ENCODE measurements around the gene AGO4. TPM values are rescaled to one million over a fixed set of nuclear protein-coding genes. Genes with fewer than 3 reads are reported as not detected.
A peak's percentile ranks its signal among the peaks of the same experiment; 100 is the strongest.
"Not testable (repeated sequence)": the region's sequence is repeated elsewhere in the genome, so short reads cannot be mapped to it uniquely, and the experiment has no call there.

AGO4 gene
- total RNA-seq, 2 donors from 2014 or later: 10.9 to 13.6 TPM

- Mint-ChIP-seq H3K4me3 (peak overlapping the region; percentile 96 to 98), H3K4me1 (ENCODE audit: low read depth) (peaks cover 55% of the 10 kb centered on the region), H3K9me3 (no peaks in the 10 kb centered on the region), H3K36me3 (ENCODE audit: insufficient read depth in 2 of 2) (peaks cover 0 to 5% of the 10 kb centered on the region in 2 donors), H3K27ac (peak overlapping the region; percentile 68), H3K27me3 (ENCODE audit: low read depth) (peaks cover 5% of the 10 kb centered on the region)
- ATAC-seq (replicated peaks in 1 of 2): peak; percentile 25 to 36
- peak; percentile 56 to 62 for DNase-seq
These were observed 75.9 kb downstream of the AGO4 start for GRCh38 chr1:35883635-35884101.

- Mint-ChIP-seq H3K36me3 (ENCODE audit: insufficient read depth in 2 of 2) (peaks cover 1 to 6% of the 10 kb centered on the region in 2 donors), H3K4me1 (ENCODE audit: low read depth) (peaks cover 55% of the 10 kb centered on the region), H3K27me3 (ENCODE audit: low read depth) (peaks cover under 1% of the 10 kb centered on the region), H3K27ac (no peak overlapping the region), H3K9me3 (no peaks in the 10 kb centered on the region), H3K4me3 (peak overlapping the region in 1 of 2 donors; percentile 25)
- DNase-seq: no peak
- ATAC-seq (replicated peaks in 1 of 2): no peak
These were observed 77.1 kb downstream of the AGO4 start for GRCh38 chr1:35884934-35885333.

- DNase-seq: no peak
- Mint-ChIP-seq H3K36me3 (ENCODE audit: insufficient read depth in 2 of 2) (peaks cover 2 to 9% of the 10 kb centered on the region in 2 donors), H3K9me3 (no peaks in the 10 kb centered on the region), H3K4me1 (ENCODE audit: low read depth) (peaks cover 55% of the 10 kb centered on the region), H3K27ac (no peak overlapping the region), H3K27me3 (ENCODE audit: low read depth) (no peaks in the 10 kb centered on the region), H3K4me3 (no peak overlapping the region)
- no peak for ATAC-seq (replicated peaks in 1 of 2)
These were observed 78.2 kb downstream of the AGO4 start for GRCh38 chr1:35885961-35886558.

DNA sequence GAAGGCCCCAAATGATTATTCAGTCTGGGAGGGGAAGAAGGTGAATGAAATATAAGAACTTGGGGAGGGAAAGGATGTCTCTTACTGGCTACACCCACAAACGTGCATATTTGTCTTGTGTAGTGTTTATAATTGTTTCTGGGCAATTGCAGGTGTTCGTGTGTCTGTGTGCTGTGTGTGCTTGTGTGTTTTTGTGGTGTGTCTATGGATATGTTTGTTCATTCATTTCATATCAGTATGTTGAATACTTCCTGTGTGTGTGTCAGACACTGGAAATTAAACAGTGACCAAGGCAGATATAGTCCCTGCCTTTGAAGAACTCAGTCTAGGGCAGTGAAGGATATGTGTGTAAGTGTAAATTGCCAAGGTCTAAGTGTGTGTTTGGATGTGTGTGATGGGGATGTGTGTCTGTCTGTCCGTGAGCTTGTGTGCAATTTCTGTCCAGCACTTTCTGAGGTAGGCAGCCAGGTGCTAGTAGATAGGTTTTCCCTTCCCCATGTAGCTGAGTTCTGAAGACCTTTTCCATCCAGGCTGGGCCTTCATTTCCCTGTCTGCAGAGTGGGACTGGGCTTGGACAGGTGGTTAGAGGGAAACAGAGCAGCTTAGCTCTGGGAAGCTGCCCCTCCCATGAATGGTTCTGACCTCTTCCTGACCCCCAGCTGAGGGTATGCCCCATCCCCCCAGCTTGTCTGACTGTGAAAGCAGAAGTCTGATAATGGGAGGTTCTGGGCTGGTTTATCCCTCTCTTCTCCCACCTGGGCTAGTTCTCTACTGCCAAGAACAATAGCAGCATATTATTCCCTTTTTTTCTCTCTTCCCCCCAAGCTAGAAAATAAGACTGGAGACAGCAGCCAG is 79.0 kb downstream of the AGO4 start:
- Mint-ChIP-seq H3K27ac (peak overlapping the region; percentile 6), H3K9me3 (no peaks in the 10 kb centered on the region), H3K4me1 (ENCODE audit: low read depth) (peaks cover 51% of the 10 kb centered on the region), H3K27me3 (ENCODE audit: low read depth) (no peaks in the 10 kb centered on the region), H3K4me3 (no peak overlapping the region), H3K36me3 (ENCODE audit: insufficient read depth in 2 of 2) (peaks cover 3 to 11% of the 10 kb centered on the region in 2 donors)
- DNase-seq (no peak), ATAC-seq (replicated peaks in 1 of 2) (no peak)

DNA sequence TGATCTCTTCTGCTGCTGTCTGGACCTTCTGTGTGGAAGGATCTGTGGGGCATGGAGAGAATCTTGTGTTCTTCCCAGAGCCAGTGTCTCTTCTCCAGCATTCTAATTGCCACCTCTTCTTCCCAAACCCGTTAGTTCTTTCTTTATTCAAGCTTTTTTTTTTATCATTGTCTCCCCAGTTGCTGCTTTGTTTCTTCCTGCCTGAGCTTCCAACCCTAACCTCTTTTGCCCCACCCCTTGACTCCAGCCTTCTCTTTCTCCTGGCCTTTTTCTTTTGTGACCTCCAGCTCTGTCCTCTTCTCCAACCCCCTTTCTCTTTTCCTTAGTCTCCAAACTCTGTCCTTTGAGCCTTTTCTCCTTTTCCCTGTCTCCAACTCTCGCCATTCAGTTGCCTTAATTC is 79.7 kb downstream of the AGO4 start:
- Mint-ChIP-seq H3K9me3 (no peaks in the 10 kb centered on the region), H3K27ac (peak overlapping the region; percentile 40), H3K4me1 (ENCODE audit: low read depth) (peaks cover 44% of the 10 kb centered on the region), H3K4me3 (no peak overlapping the region), H3K36me3 (ENCODE audit: insufficient read depth in 2 of 2) (peaks cover 3 to 11% of the 10 kb centered on the region in 2 donors), H3K27me3 (ENCODE audit: low read depth) (no peaks in the 10 kb centered on the region)
- no peak for DNase-seq
- no peak for ATAC-seq (replicated peaks in 1 of 2)

DNA sequence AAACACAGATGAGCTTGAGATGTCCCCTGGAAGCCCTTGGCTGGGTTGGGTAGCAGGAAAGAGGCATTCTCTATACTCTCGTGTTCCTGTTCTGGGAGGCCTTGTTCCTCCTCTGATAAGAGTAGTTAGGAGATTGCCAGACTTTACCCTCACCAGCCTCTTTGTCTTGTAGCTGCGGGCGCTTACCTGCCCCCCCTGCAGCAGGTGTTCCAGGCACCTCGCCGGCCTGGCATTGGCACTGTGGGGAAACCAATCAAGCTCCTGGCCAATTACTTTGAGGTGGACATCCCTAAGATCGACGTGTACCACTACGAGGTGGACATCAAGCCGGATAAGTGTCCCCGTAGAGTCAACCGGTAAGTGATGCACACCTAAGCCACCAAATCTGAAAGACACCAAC is 80.4 kb downstream of the AGO4 start:
- peaks cover 41% of the 10 kb centered on the region for H3K4me1 Mint-ChIP-seq (ENCODE audit: low read depth)
- H3K4me3 Mint-ChIP-seq: no peak overlapping the region
- H3K36me3 Mint-ChIP-seq (ENCODE audit: insufficient read depth in 2 of 2): peaks cover 3 to 11% of the 10 kb centered on the region in 2 donors
- no peak overlapping the region for H3K27ac Mint-ChIP-seq
- no peaks in the 10 kb centered on the region for H3K9me3 Mint-ChIP-seq
- DNase-seq (no peak), ATAC-seq (replicated peaks in 1 of 2) (no peak)
- H3K27me3 Mint-ChIP-seq (ENCODE audit: low read depth): no peaks in the 10 kb centered on the region

DNA sequence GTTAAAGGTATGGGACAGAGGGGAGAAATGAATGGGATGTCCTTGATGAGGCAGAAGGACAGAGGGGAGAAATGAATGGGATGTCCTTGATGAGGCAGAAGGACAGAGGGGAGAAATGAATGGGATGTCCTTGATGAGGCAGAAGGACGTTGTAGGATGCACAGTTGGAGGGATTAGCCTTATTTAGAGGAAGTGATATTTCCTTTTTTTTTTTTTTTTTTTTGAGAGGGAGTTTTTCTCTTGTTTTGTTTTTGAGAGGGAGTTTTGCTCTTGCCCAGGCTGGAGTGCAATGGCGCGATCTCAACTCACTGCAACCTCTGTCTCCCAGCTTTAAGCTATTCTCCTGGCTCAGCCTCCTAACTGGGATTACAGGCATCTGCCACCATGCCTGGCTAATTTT is 81.2 kb downstream of the AGO4 start:
- Mint-ChIP-seq H3K36me3 (ENCODE audit: insufficient read depth in 2 of 2) (peaks cover 3 to 12% of the 10 kb centered on the region in 2 donors), H3K4me1 (ENCODE audit: low read depth) (peaks cover 40% of the 10 kb centered on the region)
- not testable (repeated sequence) for H3K9me3 Mint-ChIP-seq; DNase-seq; H3K27me3 Mint-ChIP-seq (ENCODE audit: low read depth); H3K27ac Mint-ChIP-seq; ATAC-seq (replicated peaks in 1 of 2); H3K4me3 Mint-ChIP-seq

DNA sequence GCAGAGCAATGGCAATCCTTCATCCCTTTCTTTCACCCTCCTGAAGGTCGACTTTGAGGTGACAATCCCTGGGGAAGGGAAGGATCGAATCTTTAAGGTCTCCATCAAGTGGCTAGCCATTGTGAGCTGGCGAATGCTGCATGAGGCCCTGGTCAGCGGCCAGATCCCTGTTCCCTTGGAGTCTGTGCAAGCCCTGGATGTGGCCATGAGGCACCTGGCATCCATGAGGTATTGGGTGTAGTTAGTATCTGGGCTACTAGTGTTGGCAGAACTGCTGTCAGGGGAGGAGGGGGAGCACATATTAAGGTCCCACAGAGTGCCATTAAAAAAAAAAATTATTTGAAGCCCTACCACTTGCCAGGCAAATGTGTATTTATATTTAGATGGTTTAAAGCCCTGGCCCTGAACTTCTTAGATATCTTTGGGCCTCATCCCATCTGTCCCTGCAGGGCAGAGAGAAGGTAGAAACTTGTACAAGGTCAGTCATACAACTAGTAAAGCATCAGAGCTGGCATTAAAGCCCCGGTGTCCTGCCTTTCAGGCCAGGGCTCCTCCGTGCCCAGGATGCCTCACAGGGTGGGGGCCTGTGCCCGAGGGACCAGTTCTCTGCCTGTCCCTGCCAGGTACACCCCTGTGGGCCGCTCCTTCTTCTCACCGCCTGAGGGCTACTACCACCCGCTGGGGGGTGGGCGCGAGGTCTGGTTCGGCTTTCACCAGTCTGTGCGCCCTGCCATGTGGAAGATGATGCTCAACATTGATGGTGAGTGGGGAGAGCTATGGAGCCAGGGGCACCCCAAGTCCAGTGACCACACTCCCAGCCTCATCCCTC is 85.4 kb downstream of the AGO4 start:
- Mint-ChIP-seq H3K4me3 (no peak overlapping the region), H3K4me1 (ENCODE audit: low read depth) (peaks cover 5% of the 10 kb centered on the region), H3K36me3 (ENCODE audit: insufficient read depth in 2 of 2) (peaks cover 3 to 16% of the 10 kb centered on the region in 2 donors), H3K27me3 (ENCODE audit: low read depth) (no peaks in the 10 kb centered on the region), H3K9me3 (no peaks in the 10 kb centered on the region), H3K27ac (no peak overlapping the region)
- DNase-seq (no peak), ATAC-seq (replicated peaks in 1 of 2) (no peak)

- Mint-ChIP-seq H3K27ac (no peak overlapping the region), H3K27me3 (ENCODE audit: low read depth) (no peaks in the 10 kb centered on the region), H3K36me3 (ENCODE audit: insufficient read depth in 2 of 2) (peaks cover 2 to 13% of the 10 kb centered on the region in 2 donors), H3K9me3 (no peaks in the 10 kb centered on the region), H3K4me3 (no peak overlapping the region), H3K4me1 (ENCODE audit: low read depth) (peaks cover 5% of the 10 kb centered on the region)
- DNase-seq: no peak
- no peak for ATAC-seq (replicated peaks in 1 of 2)
These were observed 86.4 kb downstream of the AGO4 start for GRCh38 chr1:35894183-35894582.

- Mint-ChIP-seq H3K36me3 (ENCODE audit: insufficient read depth in 2 of 2) (peaks cover 2 to 13% of the 10 kb centered on the region in 2 donors), H3K4me3 (no peak overlapping the region), H3K27me3 (ENCODE audit: low read depth) (no peaks in the 10 kb centered on the region), H3K9me3 (no peaks in the 10 kb centered on the region), H3K27ac (no peak overlapping the region), H3K4me1 (ENCODE audit: low read depth) (peaks cover 5% of the 10 kb centered on the region)
- ATAC-seq (replicated peaks in 1 of 2) (no peak), DNase-seq (no peak)
These were observed 86.8 kb downstream of the AGO4 start for GRCh38 chr1:35894656-35895055.

- no peak for ATAC-seq (replicated peaks in 1 of 2)
- H3K4me3 Mint-ChIP-seq: no peak overlapping the region
- no peak for DNase-seq
- no peaks in the 10 kb centered on the region for H3K4me1 Mint-ChIP-seq (ENCODE audit: low read depth)
- no peaks in the 10 kb centered on the region for H3K9me3 Mint-ChIP-seq
- H3K36me3 Mint-ChIP-seq (ENCODE audit: insufficient read depth in 2 of 2): peaks cover 2 to 21% of the 10 kb centered on the region in 2 donors
- H3K27me3 Mint-ChIP-seq (ENCODE audit: low read depth): no peaks in the 10 kb centered on the region
- peak overlapping the region; percentile 31 for H3K27ac Mint-ChIP-seq
These were observed 92.1 kb downstream of the AGO4 start for GRCh38 chr1:35899941-35900340.

GRCh38 chr1:35901235-35901634 is 93.4 kb downstream of the AGO4 start:
- no peak for ATAC-seq (replicated peaks in 1 of 2)

DNA sequence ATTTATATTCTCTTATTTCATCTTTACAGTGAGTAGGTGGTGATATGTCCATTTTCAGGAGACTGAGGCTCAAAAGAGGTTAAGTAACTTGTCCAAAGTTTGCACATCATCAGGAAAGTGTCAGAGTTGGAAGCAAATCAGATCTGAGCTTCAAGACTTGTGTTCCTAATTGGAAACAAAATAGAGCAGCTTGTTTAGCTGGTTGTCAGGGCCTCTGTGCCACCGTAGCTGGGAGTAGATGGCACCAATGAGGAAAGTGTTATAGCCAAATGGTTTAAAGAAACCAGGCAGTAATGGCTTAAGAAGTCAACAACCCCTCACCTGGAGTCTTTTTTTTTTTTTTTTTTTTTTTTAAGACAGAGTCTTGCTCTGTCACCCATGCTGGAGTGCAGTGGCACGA is 94.9 kb downstream of the AGO4 start:
- ATAC-seq (replicated peaks in 1 of 2) (no peak), DNase-seq (no peak)
- Mint-ChIP-seq H3K27me3 (ENCODE audit: low read depth) (no peaks in the 10 kb centered on the region), H3K27ac (no peak overlapping the region), H3K36me3 (ENCODE audit: insufficient read depth in 2 of 2) (peaks cover 2 to 18% of the 10 kb centered on the region in 2 donors), H3K4me3 (no peak overlapping the region), H3K4me1 (ENCODE audit: low read depth) (no peaks in the 10 kb centered on the region), H3K9me3 (no peaks in the 10 kb centered on the region)

More at GRCh38 chr1:35901235-35901634, 93.4 kb downstream of the AGO4 start:
- Mint-ChIP-seq H3K36me3 (ENCODE audit: insufficient read depth in 2 of 2) (peaks cover 2 to 20% of the 10 kb centered on the region in 2 donors), H3K9me3 (no peaks in the 10 kb centered on the region), H3K27ac (no peak overlapping the region), H3K4me1 (ENCODE audit: low read depth) (no peaks in the 10 kb centered on the region), H3K27me3 (ENCODE audit: low read depth) (no peaks in the 10 kb centered on the region), H3K4me3 (no peak overlapping the region)
- no peak for DNase-seq
